IMR-90 (cell line): ENCODE measurements around the gene TBC1D24. TPM values are rescaled to one million over a fixed set of nuclear protein-coding genes. Genes with fewer than 3 reads are reported as not detected.

Experiments used
- ATAC-seq: fragments of 200-7000 bp; cut with Tn5 transposase; 2 replicates; pipeline ENCODE4 v1.9.1; 2020; ENCODE audit warnings: low read depth, mild to moderate bottlenecking, moderate library complexity
- BruUV-seq: library from RNA; stranded (reverse); fragments of 400-500 nt; replicated peaks from 2 replicates; lab custom pipeline; 2021; lab: Mats Ljungman, UMichigan
- CTCF ChIA-PET: fragments of 300-600 bp; formaldehyde crosslinking; extraction: SDS; loops from one replicate; lab custom pipeline; 2021; ENCODE audit warnings: antibody characterized with exemption; lab: Yijun Ruan, JAX
- POLR2A ChIA-PET: fragments of 300-600 bp; sonication (Branson Sonifier 250); formaldehyde crosslinking; loops from one replicate; lab custom pipeline; 2022; ENCODE audit warnings: antibody characterized with exemption; ENCODE audit not compliant: unreplicated experiment; lab: Charles Lee
- DNase-seq: peaks from one replicate; pipeline ENCODE4 v3.0.0; 2013
- H2AFZ ChIP-seq: replicated peaks from 2 replicates; pipeline ENCODE3; 2013; ENCODE audit warnings: low read length, mild to moderate bottlenecking; ENCODE audit not compliant: poor library complexity
- H2AK5ac ChIP-seq: 2 replicates; pipeline ENCODE4 v1.6.1; 2013; ENCODE audit warnings: low read depth, low read length, inconsistent platforms
- H2AK9ac ChIP-seq: replicated peaks from 2 replicates; pipeline ENCODE3; 2013; ENCODE audit warnings: mild to moderate bottlenecking, low read depth, low read length, moderate library complexity; ENCODE audit not compliant: poor library complexity
- H2BK120ac ChIP-seq: 2 replicates; pipeline ENCODE4 v1.6.1; 2013; ENCODE audit warnings: low read depth, low read length, inconsistent platforms
- H2BK15ac ChIP-seq: 3 replicates; pipeline ENCODE4 v1.6.1; 2013; ENCODE audit warnings: low read depth, low read length, inconsistent platforms
- H2BK20ac ChIP-seq: 2 replicates; pipeline ENCODE4 v1.6.1; 2013; ENCODE audit warnings: low read depth, mild to moderate bottlenecking, inconsistent platforms, low read length, moderate library complexity
- H2BK5ac ChIP-seq: 2 replicates; pipeline ENCODE4 v1.6.1; 2013; ENCODE audit warnings: mild to moderate bottlenecking, low read depth, low read length, inconsistent platforms; ENCODE audit not compliant: poor library complexity, severe bottlenecking
- H3K14ac ChIP-seq: replicated peaks from 2 replicates; pipeline ENCODE4 v1.6.1; 2013; ENCODE audit warnings: low read depth, low read length, inconsistent platforms
- H3K18ac ChIP-seq: 2 replicates; pipeline ENCODE4 v1.6.1; 2013; ENCODE audit warnings: low read depth, low read length, control low read depth
- H3K23ac ChIP-seq: 2 replicates; pipeline ENCODE4 v1.6.1; 2013; ENCODE audit warnings: low read depth, low read length, inconsistent platforms
- H3K27ac ChIP-seq: 2 replicates; pipeline ENCODE4 v1.5.1; 2013; ENCODE audit warnings: mild to moderate bottlenecking, control low read depth, low read length; ENCODE audit not compliant: insufficient read depth
- H3K27me3 ChIP-seq: 2 replicates; pipeline ENCODE4 v1.6.1; 2013; ENCODE audit warnings: low read length; ENCODE audit not compliant: control insufficient read depth, insufficient read depth
- H3K36me3 ChIP-seq: 2 replicates; pipeline ENCODE4 v1.6.1; 2013; ENCODE audit warnings: low read length, mixed read lengths; ENCODE audit not compliant: control insufficient read depth, insufficient read depth
- H3K4ac ChIP-seq: 2 replicates; pipeline ENCODE4 v1.6.1; 2013; ENCODE audit warnings: low read depth, low read length, inconsistent platforms
- H3K4me1 ChIP-seq: 2 replicates; pipeline ENCODE4 v1.6.1; 2013; ENCODE audit warnings: low read length, mixed read lengths; ENCODE audit not compliant: control insufficient read depth, insufficient read depth
- H3K4me2 ChIP-seq: 2 replicates; pipeline ENCODE4 v1.6.1; 2013; ENCODE audit warnings: low read depth, mild to moderate bottlenecking, control low read depth, low read length, moderate library complexity
- H3K4me3 ChIP-seq: 2 replicates; pipeline ENCODE4 v1.5.1; 2013; ENCODE audit warnings: low read depth, mild to moderate bottlenecking, control low read depth, low read length, moderate library complexity; ENCODE audit not compliant: insufficient read depth
- H3K56ac ChIP-seq: 2 replicates; pipeline ENCODE4 v1.6.1; 2013; ENCODE audit warnings: low read length, inconsistent platforms; ENCODE audit not compliant: insufficient read depth; ENCODE audit errors: extremely low read depth
- H3K79me1 ChIP-seq, 2 experiments: 2 replicates each; pipeline ENCODE4 v1.6.1; 2013; ENCODE audit warnings: low read length in 2 of 2, inconsistent platforms in 1 of 2, low read depth in 1 of 2
- H3K9ac ChIP-seq: 2 replicates; pipeline ENCODE4 v1.6.1; 2013; ENCODE audit warnings: low read depth, low read length, control low read depth
- H3K9me1 ChIP-seq: 2 replicates; pipeline ENCODE4 v1.6.1; 2013; ENCODE audit warnings: low read length, inconsistent platforms; ENCODE audit not compliant: insufficient read depth
- H3K9me3 ChIP-seq: 2 replicates; pipeline ENCODE4 v1.6.1; 2013; ENCODE audit warnings: low read length; ENCODE audit not compliant: control insufficient read depth, insufficient read depth
- H4K20me1 ChIP-seq: 2 replicates; pipeline ENCODE4 v1.6.1; 2013; ENCODE audit warnings: low read length, inconsistent platforms; ENCODE audit not compliant: insufficient read depth
- H4K5ac ChIP-seq: 2 replicates; pipeline ENCODE4 v1.6.1; 2013; ENCODE audit warnings: mild to moderate bottlenecking, low read depth, low read length, control low read depth
- H4K8ac ChIP-seq, 2 experiments: 2 replicates each; pipeline ENCODE4 v1.6.1; 2013; ENCODE audit warnings: low read depth in 2 of 2, low read length in 2 of 2, control low read depth in 1 of 2, inconsistent platforms in 1 of 2
- H4K91ac ChIP-seq: 2 replicates; pipeline ENCODE4 v1.6.1; 2013; ENCODE audit warnings: low read depth, low read length, inconsistent platforms; ENCODE audit not compliant: insufficient read depth
- BHLHE40 ChIP-seq: fragments of 150-350 bp; IDR thresholded peaks from 2 replicates; pipeline ENCODE4 v1.6.1; 2016; ENCODE audit warnings: mild to moderate bottlenecking, low read depth, low read length
- CEBPB ChIP-seq: IDR thresholded peaks from 2 replicates; pipeline ENCODE4 v1.6.1; 2012; ENCODE audit warnings: low read depth, low read length, improper control_type of control experiment
- CHD1 ChIP-seq: IDR thresholded peaks from 2 replicates; pipeline ENCODE4 v1.6.1; 2012; ENCODE audit warnings: low read depth, low read length, improper control_type of control experiment
- CTCF ChIP-seq: conservative IDR thresholded peaks from 2 replicates; pipeline ENCODE4 v1.5.1; 2012; ENCODE audit warnings: mild to moderate bottlenecking, low read depth, low read length, improper control_type of control experiment
- ELK1 ChIP-seq: fragments of 150-350 bp; IDR thresholded peaks from 2 replicates; pipeline ENCODE4 v1.6.1; 2016; ENCODE audit warnings: low read depth, mild to moderate bottlenecking, low read length, moderate library complexity, borderline replicate concordance
- FOS ChIP-seq: fragments of 150-350 bp; IDR thresholded peaks from 2 replicates; pipeline ENCODE4 v1.6.1; 2016; ENCODE audit warnings: low read depth, low read length
- MAFK ChIP-seq: IDR thresholded peaks from 2 replicates; pipeline ENCODE4 v1.6.1; 2012; ENCODE audit warnings: low read depth, low read length, improper control_type of control experiment
- MAZ ChIP-seq: IDR thresholded peaks from 2 replicates; pipeline ENCODE4 v1.6.1; 2012; ENCODE audit warnings: low read depth, mild to moderate bottlenecking, low read length, improper control_type of control experiment, moderate library complexity, borderline replicate concordance
- MXI1 ChIP-seq: IDR thresholded peaks from 2 replicates; pipeline ENCODE4 v1.6.1; 2012; ENCODE audit warnings: low read depth, mild to moderate bottlenecking, low read length, moderate library complexity, borderline replicate concordance
- NFE2L2 ChIP-seq: fragments of 150-350 bp; IDR thresholded peaks from 2 replicates; pipeline ENCODE4 v1.6.1; 2016; ENCODE audit warnings: low read depth, mild to moderate bottlenecking, low read length
- POLR2A ChIP-seq: IDR thresholded peaks from 2 replicates; pipeline ENCODE4 v1.6.1; 2012; ENCODE audit warnings: mild to moderate bottlenecking, low read depth, low read length
- RAD21 ChIP-seq: IDR thresholded peaks from 2 replicates; pipeline ENCODE4 v1.6.1; 2012; ENCODE audit warnings: low read length, improper control_type of control experiment
- RCOR1 ChIP-seq: IDR thresholded peaks from 2 replicates; pipeline ENCODE4 v1.6.1; 2012; ENCODE audit warnings: mild to moderate bottlenecking, low read length, improper control_type of control experiment; ENCODE audit not compliant: insufficient replicate concordance
- RFX5 ChIP-seq: IDR thresholded peaks from 2 replicates; pipeline ENCODE4 v1.8.0; 2012; ENCODE audit warnings: low read depth, mild to moderate bottlenecking, low read length, moderate library complexity
- SMC3 ChIP-seq: fragments of 150-350 bp; IDR thresholded peaks from 2 replicates; pipeline ENCODE4 v1.6.1; 2016; ENCODE audit warnings: low read depth, mild to moderate bottlenecking, antibody characterized with exemption, low read length, moderate library complexity
- USF2 ChIP-seq: fragments of 150-350 bp; IDR thresholded peaks from 2 replicates; pipeline ENCODE4 v1.6.1; 2017; ENCODE audit warnings: mild to moderate bottlenecking, antibody characterized with exemption, low read length, low read depth
- WGBS, 2 experiments: methylation state at CpG; one replicate each; pipeline versions ENCODE4 v1.1.5 to v1.1.7; 2013; ENCODE audit warnings: missing lambda C conversion rate in 2 of 2; ENCODE audit not compliant: insufficient read length in 1 of 2; ENCODE audit errors: extremely low coverage in 2 of 2; 5-methylcytosine and 5-hydroxymethylcytosine counted together
- dilution Hi-C: fragments of 300-500 bp; cut with HindIII; formaldehyde crosslinking; loops from one replicate; pipeline ENCODE4 v1.14.3; 2018; ENCODE audit warnings: low sequenced_read_pairs; ENCODE audit not compliant: unreplicated experiment
- in situ Hi-C: fragments of 300-500 bp; cut with MboI; formaldehyde crosslinking; loops from 3 replicates; pipeline ENCODE4 v1.14.3; 2019; ENCODE audit warnings: low sequenced_read_pairs, inconsistent platforms, mixed read lengths
- intact Hi-C: fragments of 100-400 bp; cut with micrococcal nuclease; formaldehyde crosslinking; loops from 2 replicates; pipeline ENCODE4 v1.10.0; 2022
- polyA plus RNA-seq, 3 experiments: library from polyadenylated mRNA; depleted of rRNA; stranded (reverse); fragments of >200 nt; gene quantifications; 2 replicates each; pipeline ENCODE4 v1.2.3, GENCODE V29; 2012; ENCODE audit warnings: low replicate concordance in 1 of 3
- total RNA-seq: library from RNA; depleted of rRNA; stranded (reverse); fragments of >200 nt; gene quantifications from 2 replicates; pipeline ENCODE4 v1.2.3, GENCODE V29; 2012

TBC1D24 gene
- total and polyA plus RNA-seq, 2 of the 4 experiments (the other 2 are of a cell fraction), result 7.5 to 13.4 TPM

- Histone ChIP-seq H3K9ac (no peak overlapping the region), H2BK15ac (no peak overlapping the region), H3K4ac (no peak overlapping the region), H3K79me1 (peaks cover 12 to 52% of the 10 kb centered on the region in 2 experiments), H4K8ac (no peak overlapping the region), H2AFZ (no peak overlapping the region), H4K5ac (no peak overlapping the region), H3K4me2 (no peak overlapping the region), H3K23ac (no peak overlapping the region), H2AK9ac (peak overlapping the region; percentile 61), H3K4me1 (peaks cover 5% of the 10 kb centered on the region), H3K4me3 (no peak overlapping the region), H3K27me3 (no peaks in the 10 kb centered on the region), H2BK20ac (no peak overlapping the region), H3K36me3 (peaks cover 34% of the 10 kb centered on the region), H3K9me1 (peaks cover 13% of the 10 kb centered on the region), H2BK120ac (no peak overlapping the region), H3K18ac (no peak overlapping the region), H3K14ac (no peak overlapping the region), H3K27ac (no peak overlapping the region), H4K20me1 (peaks cover 14% of the 10 kb centered on the region), H3K9me3 (no peaks in the 10 kb centered on the region), H3K56ac (no peak overlapping the region), H4K91ac (no peak overlapping the region), H2BK5ac (no peak overlapping the region), H2AK5ac (no peak overlapping the region)
- intact Hi-C loops (no loop called here), dilution Hi-C loops (no loop called here), in situ Hi-C loops (no loop called here)
- POLR2A ChIA-PET, result no interaction called here
- WGBS, 2 experiments, result no CpG with 5 or more reads among the region's 9 CpGs
- no peak for TF ChIP-seq MAFK
- TF ChIP-seq CEBPB, result no peak
- TF ChIP-seq USF2, result no peak
- TF ChIP-seq MAZ, result no peak
- TF ChIP-seq RAD21, result no peak
- TF ChIP-seq SMC3, result no peak
- TF ChIP-seq CHD1, result no peak
- TF ChIP-seq ELK1, result no peak
- no peak for TF ChIP-seq CTCF
- TF ChIP-seq RFX5, result no peak
- TF ChIP-seq MXI1, result no peak
- no peak for TF ChIP-seq BHLHE40
- TF ChIP-seq NFE2L2, result no peak
- no peak for TF ChIP-seq FOS
- no peak for TF ChIP-seq POLR2A
- TF ChIP-seq RCOR1, result no peak
- DNase-seq (no peak), ATAC-seq (no peak)
- no TSS peak for BruUV-seq
- CTCF ChIA-PET, result no interaction called here
Measured at GRCh38 chr16:2443555-2443954, 31.4 kb upstream of the TBC1D24 start.
